ENCODE measurements around the gene RRP8.

The RRP8 gene

GRCh38 chr11:6599881-6600390 is 3.5 kb downstream of the RRP8 start:
- no peak for DNase-seq (ENCODE audit: low read depth)

GRCh38 chr11:6599449-6599848 is 4.0 kb downstream of the RRP8 start:
- no peak for DNase-seq (ENCODE audit: low read depth)

- no peak for DNase-seq (ENCODE audit: low read depth)
Measured at GRCh38 chr11:6598555-6598954, 4.9 kb downstream of the RRP8 start.

- no peak for DNase-seq (ENCODE audit: low read depth)
Measured at GRCh38 chr11:6596239-6596877, 7.1 kb downstream of the RRP8 start.

- DNase-seq (ENCODE audit: low read depth) = no peak
Measured at GRCh38 chr11:6594142-6594768, 9.2 kb downstream of the RRP8 start.

- DNase-seq (ENCODE audit: low read depth) = no peak
Measured at GRCh38 chr11:6588018-6588417, 15.4 kb downstream of the RRP8 start.

GRCh38 chr11:6587360-6587953 is 16.0 kb downstream of the RRP8 start:
- no peak for DNase-seq (ENCODE audit: low read depth)

- DNase-seq (ENCODE audit: low read depth) = no peak
Measured at GRCh38 chr11:6586434-6587359, 16.7 kb downstream of the RRP8 start.

- no peak for DNase-seq (ENCODE audit: low read depth)
Measured at GRCh38 chr11:6584528-6584927, 18.9 kb downstream of the RRP8 start.

- no peak for DNase-seq (ENCODE audit: low read depth)
Measured at GRCh38 chr11:6583584-6583983, 19.8 kb downstream of the RRP8 start.

GRCh38 chr11:6579681-6580080 is 23.7 kb downstream of the RRP8 start:
- no peak for DNase-seq (ENCODE audit: low read depth)

- no peak for DNase-seq (ENCODE audit: low read depth)
Measured at GRCh38 chr11:6578134-6578533, 25.3 kb downstream of the RRP8 start.

- DNase-seq (ENCODE audit: low read depth) = no peak
Measured at GRCh38 chr11:6576471-6577373, 26.7 kb downstream of the RRP8 start.

GRCh38 chr11:6574816-6575715 is 28.4 kb downstream of the RRP8 start:
- DNase-seq (ENCODE audit: low read depth) = no peak

GRCh38 chr11:6572215-6572614 is 31.2 kb downstream of the RRP8 start:
- no peak for DNase-seq (ENCODE audit: low read depth)

GRCh38 chr11:6571434-6572008 is 31.9 kb downstream of the RRP8 start:
- DNase-seq (ENCODE audit: low read depth) = no peak

- no peak for DNase-seq (ENCODE audit: low read depth)
Measured at GRCh38 chr11:6570691-6571427, 32.6 kb downstream of the RRP8 start.

- DNase-seq (ENCODE audit: low read depth) = no peak
Measured at GRCh38 chr11:6569706-6570105, 33.7 kb downstream of the RRP8 start.

Data from stimulated activated CD8-positive, alpha-beta memory T cell treated with anti-CD3 and anti-CD28 coated beads, Interleukin-4, amount 100 ng/mL, for 24 hours (primary cell).